Measurements from ENCODE around the gene DEPDC5.

The DEPDC5 gene

DNA sequence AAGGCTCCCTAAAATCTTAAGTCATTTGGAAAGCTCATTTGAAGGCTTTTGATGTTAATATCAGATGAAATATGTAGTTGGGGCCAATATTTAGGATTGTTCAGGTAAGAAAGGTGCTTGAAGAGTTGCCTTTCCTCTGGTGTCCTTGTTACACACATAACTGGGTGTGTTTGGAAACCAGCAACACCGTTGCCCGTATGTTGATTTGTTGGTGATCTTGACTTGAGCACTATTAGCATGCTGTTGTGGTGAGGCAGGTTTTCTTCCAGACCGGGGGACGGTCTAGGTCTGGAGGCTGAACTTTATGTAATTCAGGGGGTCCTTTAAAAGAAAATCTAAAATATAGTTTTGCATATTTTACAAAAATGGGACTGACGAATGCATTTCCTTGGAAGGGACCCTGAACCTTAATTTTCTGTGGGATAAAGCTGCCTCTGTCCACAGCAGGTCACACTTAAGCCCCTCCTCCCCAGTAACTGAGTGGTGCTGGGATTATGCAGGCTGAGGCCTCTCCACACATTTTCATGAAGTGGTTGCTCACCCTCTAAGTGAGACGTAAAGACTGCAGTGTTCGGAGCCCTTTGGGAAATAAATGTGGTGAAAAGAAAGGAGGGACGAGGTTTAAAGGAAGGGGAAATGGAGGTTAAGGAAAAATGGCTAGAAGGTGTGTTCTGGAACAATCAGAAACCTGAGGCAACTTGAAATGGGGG lies 192.3 kb downstream of the DEPDC5 start:
- TF ChIP-seq, protein P1, sequence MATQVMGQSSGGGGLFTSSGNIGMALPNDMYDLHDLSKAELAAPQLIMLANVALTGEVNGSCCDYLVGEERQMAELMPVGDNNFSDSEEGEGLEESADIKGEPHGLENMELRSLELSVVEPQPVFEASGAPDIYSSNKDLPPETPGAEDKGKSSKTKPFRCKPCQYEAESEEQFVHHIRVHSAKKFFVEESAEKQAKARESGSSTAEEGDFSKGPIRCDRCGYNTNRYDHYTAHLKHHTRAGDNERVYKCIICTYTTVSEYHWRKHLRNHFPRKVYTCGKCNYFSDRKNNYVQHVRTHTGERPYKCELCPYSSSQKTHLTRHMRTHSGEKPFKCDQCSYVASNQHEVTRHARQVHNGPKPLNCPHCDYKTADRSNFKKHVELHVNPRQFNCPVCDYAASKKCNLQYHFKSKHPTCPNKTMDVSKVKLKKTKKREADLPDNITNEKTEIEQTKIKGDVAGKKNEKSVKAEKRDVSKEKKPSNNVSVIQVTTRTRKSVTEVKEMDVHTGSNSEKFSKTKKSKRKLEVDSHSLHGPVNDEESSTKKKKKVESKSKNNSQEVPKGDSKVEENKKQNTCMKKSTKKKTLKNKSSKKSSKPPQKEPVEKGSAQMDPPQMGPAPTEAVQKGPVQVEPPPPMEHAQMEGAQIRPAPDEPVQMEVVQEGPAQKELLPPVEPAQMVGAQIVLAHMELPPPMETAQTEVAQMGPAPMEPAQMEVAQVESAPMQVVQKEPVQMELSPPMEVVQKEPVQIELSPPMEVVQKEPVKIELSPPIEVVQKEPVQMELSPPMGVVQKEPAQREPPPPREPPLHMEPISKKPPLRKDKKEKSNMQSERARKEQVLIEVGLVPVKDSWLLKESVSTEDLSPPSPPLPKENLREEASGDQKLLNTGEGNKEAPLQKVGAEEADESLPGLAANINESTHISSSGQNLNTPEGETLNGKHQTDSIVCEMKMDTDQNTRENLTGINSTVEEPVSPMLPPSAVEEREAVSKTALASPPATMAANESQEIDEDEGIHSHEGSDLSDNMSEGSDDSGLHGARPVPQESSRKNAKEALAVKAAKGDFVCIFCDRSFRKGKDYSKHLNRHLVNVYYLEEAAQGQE (IDR thresholded peaks at IDR 0.05; ENCODE audit: insufficient read depth in 1 of 2, low read depth in 2 of 2, low read length in 2 of 2), result no peak
- TF ChIP-seq SIN3A (IDR thresholded peaks at IDR 0.05; ENCODE audit: borderline replicate concordance, insufficient read depth, low read length), result no peak
- TF ChIP-seq FOXP2 (optimal IDR thresholded peaks at IDR 0.05; ENCODE audit: borderline replicate concordance, extremely low read depth, extremely low read length, insufficient read depth), result no peak
- TF ChIP-seq TAF1 (IDR thresholded peaks at IDR 0.05; ENCODE audit: borderline replicate concordance, insufficient read depth, low read length), result no peak
- TF ChIP-seq POLR2AphosphoS5 (IDR thresholded peaks at IDR 0.05; ENCODE audit: low read depth, low read length), result no peak

DNA sequence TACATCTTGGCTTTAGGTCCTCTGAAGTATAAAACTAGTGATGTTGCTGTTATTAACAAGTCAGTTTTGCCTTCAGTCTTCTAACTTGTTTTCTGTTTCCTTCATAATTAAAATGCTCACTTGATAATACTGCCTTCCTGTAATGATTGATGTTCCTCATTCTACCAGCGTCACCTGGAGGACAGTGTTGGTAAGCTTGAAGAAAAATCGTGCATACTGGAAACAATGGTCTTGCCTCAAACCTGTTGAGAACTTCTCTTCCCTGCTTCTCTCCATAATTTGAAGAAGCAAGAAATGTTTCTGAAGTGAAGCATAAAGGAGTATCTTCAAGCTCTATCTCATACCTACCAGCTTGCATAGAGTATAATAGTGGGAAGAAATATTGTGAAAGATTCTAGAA lies 193.5 kb downstream of the DEPDC5 start:
- TF ChIP-seq, protein P1 (IDR thresholded peaks at IDR 0.05; ENCODE audit: insufficient read depth in 1 of 2, low read depth in 2 of 2, low read length in 2 of 2), result no peak
- TF ChIP-seq TAF1 (IDR thresholded peaks at IDR 0.05; ENCODE audit: borderline replicate concordance, insufficient read depth, low read length) (no peak), POLR2AphosphoS5 (IDR thresholded peaks at IDR 0.05; ENCODE audit: low read depth, low read length) (no peak), SIN3A (IDR thresholded peaks at IDR 0.05; ENCODE audit: borderline replicate concordance, insufficient read depth, low read length) (no peak), FOXP2 (optimal IDR thresholded peaks at IDR 0.05; ENCODE audit: borderline replicate concordance, extremely low read depth, extremely low read length, insufficient read depth) (no peak)

DNA sequence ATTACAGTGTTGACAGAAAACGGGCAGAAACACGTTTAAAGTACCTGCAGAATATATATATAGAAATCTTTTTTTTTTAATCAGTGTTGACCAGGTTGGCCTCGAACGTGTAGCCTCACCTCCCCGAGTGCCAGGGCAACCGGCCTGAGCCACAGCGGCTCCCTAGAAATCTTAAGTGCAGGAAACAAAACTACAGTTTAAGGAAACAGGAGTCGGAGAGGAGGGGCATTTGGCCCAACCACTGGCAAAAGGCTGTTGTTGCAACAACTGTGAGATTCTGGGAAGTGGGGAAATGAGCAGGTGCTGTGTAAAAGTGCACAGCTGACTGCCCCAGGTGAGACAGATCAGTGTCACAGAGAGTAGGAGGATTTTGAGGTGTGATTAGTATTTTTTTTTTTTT lies 194.2 kb downstream of the DEPDC5 start:
- TF ChIP-seq FOXP2 (optimal IDR thresholded peaks at IDR 0.05; ENCODE audit: borderline replicate concordance, extremely low read depth, extremely low read length, insufficient read depth) (no peak), POLR2AphosphoS5 (IDR thresholded peaks at IDR 0.05; ENCODE audit: low read depth, low read length) (no peak), TAF1 (IDR thresholded peaks at IDR 0.05; ENCODE audit: borderline replicate concordance, insufficient read depth, low read length) (no peak), SIN3A (IDR thresholded peaks at IDR 0.05; ENCODE audit: borderline replicate concordance, insufficient read depth, low read length) (no peak)
- TF ChIP-seq, protein P1 (IDR thresholded peaks at IDR 0.05; ENCODE audit: insufficient read depth in 1 of 2, low read depth in 2 of 2, low read length in 2 of 2), result no peak

DNA sequence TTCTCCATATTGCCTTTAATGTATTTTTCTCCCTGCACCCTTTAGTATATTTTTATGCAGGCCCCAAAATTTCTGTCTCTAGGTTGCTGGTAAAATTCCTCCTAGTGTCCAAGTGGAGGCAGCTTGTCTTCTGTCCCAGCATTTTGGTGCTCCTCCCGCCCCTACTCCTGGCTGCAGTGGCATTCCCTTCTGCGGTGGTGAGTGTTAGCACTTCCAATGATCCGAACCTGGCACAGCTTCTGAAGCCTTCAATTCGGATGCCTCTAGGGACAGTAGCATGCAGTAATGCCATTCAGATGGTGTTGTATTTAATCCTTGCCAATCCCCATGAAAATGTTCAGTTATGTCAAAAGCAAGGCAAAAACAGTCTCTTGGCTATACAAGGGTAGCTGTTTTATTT lies 196.4 kb downstream of the DEPDC5 start:
- TF ChIP-seq, protein P1 (IDR thresholded peaks at IDR 0.05; ENCODE audit: insufficient read depth in 1 of 2, low read depth in 2 of 2, low read length in 2 of 2), result no peak
- no peak for TF ChIP-seq FOXP2 (optimal IDR thresholded peaks at IDR 0.05; ENCODE audit: borderline replicate concordance, extremely low read depth, extremely low read length, insufficient read depth)
- no peak for TF ChIP-seq TAF1 (IDR thresholded peaks at IDR 0.05; ENCODE audit: borderline replicate concordance, insufficient read depth, low read length)
- TF ChIP-seq SIN3A (IDR thresholded peaks at IDR 0.05; ENCODE audit: borderline replicate concordance, insufficient read depth, low read length), result no peak
- TF ChIP-seq POLR2AphosphoS5 (IDR thresholded peaks at IDR 0.05; ENCODE audit: low read depth, low read length), result no peak
